ENCODE results near the gene PKDREJ.
"Not testable (repeated sequence)": the region's sequence is repeated elsewhere in the genome, so short reads cannot be mapped to it uniquely, and the experiment has no call there.

PKDREJ gene

GRCh38 chr22:46263216-46263590, at the start of gene PKDREJ:
Gene PKDREJ (minus strand): TSS chr22:46263343. CDS start chr22:46263322, 21 bp downstream.
- no peak within 1 kb of the TSS for H3K4me3 ChIP-seq (ENCODE audit: low read length)
- H3K4me1 ChIP-seq (ENCODE audit: control insufficient read depth, low read length), result no peaks in the 10 kb centered on the region
- no peaks in the 10 kb centered on the region for H4K20me1 ChIP-seq (ENCODE audit: control insufficient read depth, insufficient read depth, low read depth, low read length)
- H3K9me2 ChIP-seq (replicated peaks; ENCODE audit: control insufficient read depth, low read length), result no peaks in the 10 kb centered on the region
- TF ChIP-seq CTCF (IDR thresholded peaks at IDR 0.05; ENCODE audit: low read depth, low read length, poor library complexity, severe bottlenecking), result no peak
- TF ChIP-seq EZH2phosphoT487 (IDR thresholded peaks at IDR 0.05; ENCODE audit: borderline replicate concordance, low read length), result no peak
- no peak within 1 kb of the TSS for H3K27ac ChIP-seq (ENCODE audit: low read depth, low read length)
- H3K36me3 ChIP-seq (ENCODE audit: control insufficient read depth, low read length), result no peaks in the 10 kb centered on the region
- no peak within 1 kb of the TSS for H3K4me2 ChIP-seq (ENCODE audit: low read length)
- H3F3A ChIP-seq (ENCODE audit: control insufficient read depth, insufficient read depth), result no peaks in the 10 kb centered on the region
- peaks cover 22% of the 10 kb centered on the region for H3K27me3 ChIP-seq (ENCODE audit: control insufficient read depth, low read length)
- peaks cover 11% of the 10 kb centered on the region for H3K9me3 ChIP-seq (ENCODE audit: control insufficient read depth, insufficient read depth, low read length)
- H3K79me2 ChIP-seq (ENCODE audit: control insufficient read depth, low read length), result no peaks in the 10 kb centered on the region

- Histone ChIP-seq H3K36me3 (ENCODE audit: control insufficient read depth, low read length) (peaks cover 89% of the 10 kb centered on the region), H3K79me2 (ENCODE audit: control insufficient read depth, low read length) (peaks cover 64% of the 10 kb centered on the region)
- H4K20me1 ChIP-seq (ENCODE audit: control insufficient read depth, insufficient read depth, low read depth, low read length); H3K4me2 ChIP-seq (ENCODE audit: low read length); H3K4me1 ChIP-seq (ENCODE audit: control insufficient read depth, low read length); H3K4me3 ChIP-seq (ENCODE audit: low read length); H3K27ac ChIP-seq (ENCODE audit: low read depth, low read length); H3F3A ChIP-seq (ENCODE audit: control insufficient read depth, insufficient read depth); H3K27me3 ChIP-seq (ENCODE audit: control insufficient read depth, low read length); H3K9me2 ChIP-seq (replicated peaks; ENCODE audit: control insufficient read depth, low read length); H3K9me3 ChIP-seq (ENCODE audit: control insufficient read depth, insufficient read depth, low read length): not testable (repeated sequence)
Observed at GRCh38 chr22:46312848-46313247, 49.7 kb upstream of the PKDREJ start.

GRCh38 chr22:46312056-46312455, 48.9 kb upstream of the PKDREJ start:
- no peak for TF ChIP-seq CTCF (IDR thresholded peaks at IDR 0.05; ENCODE audit: low read depth, low read length, poor library complexity, severe bottlenecking)
- no peak for TF ChIP-seq EZH2phosphoT487 (IDR thresholded peaks at IDR 0.05; ENCODE audit: borderline replicate concordance, low read length)
- Histone ChIP-seq H3K4me1 (ENCODE audit: control insufficient read depth, low read length) (no peaks in the 10 kb centered on the region), H3K79me2 (ENCODE audit: control insufficient read depth, low read length) (peaks cover 64% of the 10 kb centered on the region), H4K20me1 (ENCODE audit: control insufficient read depth, insufficient read depth, low read depth, low read length) (no peaks in the 10 kb centered on the region), H3K9me2 (replicated peaks; ENCODE audit: control insufficient read depth, low read length) (no peaks in the 10 kb centered on the region), H3K36me3 (ENCODE audit: control insufficient read depth, low read length) (peaks cover 88% of the 10 kb centered on the region), H3K9me3 (ENCODE audit: control insufficient read depth, insufficient read depth, low read length) (no peaks in the 10 kb centered on the region), H3K27me3 (ENCODE audit: control insufficient read depth, low read length) (no peaks in the 10 kb centered on the region), H3K27ac (ENCODE audit: low read depth, low read length) (no peak overlapping the region), H3K4me3 (ENCODE audit: low read length) (no peak overlapping the region), H3K4me2 (ENCODE audit: low read length) (no peak overlapping the region), H3F3A (ENCODE audit: control insufficient read depth, insufficient read depth) (no peaks in the 10 kb centered on the region)

- H3F3A ChIP-seq (ENCODE audit: control insufficient read depth, insufficient read depth), result no peaks in the 10 kb centered on the region
- no peak overlapping the region for H3K27ac ChIP-seq (ENCODE audit: low read depth, low read length)
- no peaks in the 10 kb centered on the region for H4K20me1 ChIP-seq (ENCODE audit: control insufficient read depth, insufficient read depth, low read depth, low read length)
- H3K27me3 ChIP-seq (ENCODE audit: control insufficient read depth, low read length), result no peaks in the 10 kb centered on the region
- no peaks in the 10 kb centered on the region for H3K4me1 ChIP-seq (ENCODE audit: control insufficient read depth, low read length)
- H3K9me3 ChIP-seq (ENCODE audit: control insufficient read depth, insufficient read depth, low read length), result no peaks in the 10 kb centered on the region
- no peaks in the 10 kb centered on the region for H3K9me2 ChIP-seq (replicated peaks; ENCODE audit: control insufficient read depth, low read length)
- H3K79me2 ChIP-seq (ENCODE audit: control insufficient read depth, low read length), result peaks cover 75% of the 10 kb centered on the region
- H3K36me3 ChIP-seq (ENCODE audit: control insufficient read depth, low read length), result peaks cover 77% of the 10 kb centered on the region
- no peak overlapping the region for H3K4me3 ChIP-seq (ENCODE audit: low read length)
- TF ChIP-seq EZH2phosphoT487 (IDR thresholded peaks at IDR 0.05; ENCODE audit: borderline replicate concordance, low read length) (no peak), CTCF (IDR thresholded peaks at IDR 0.05; ENCODE audit: low read depth, low read length, poor library complexity, severe bottlenecking) (no peak)
- H3K4me2 ChIP-seq (ENCODE audit: low read length), result no peak overlapping the region
Observed at GRCh38 chr22:46309526-46310085, 46.5 kb upstream of the PKDREJ start.

Data from DOHH2 (cell line).